Transverse colon (tissue), 4 donors: ENCODE data around the gene POLR1G.

Experiments
- CTCF ChIP-seq, 5 experiments: fragments of 200-600 bp in 3 of 5; fragments of 450-650 bp in 2 of 5; sonication (generic) in 3 of 5; IDR thresholded peaks; 1 replicate in 2 of 5; 2 replicates in 3 of 5; pipeline ENCODE4 v1.5.1; 2016 to 2017; ENCODE audit warnings: antibody characterized with exemption in 5 of 5, inconsistent platforms in 3 of 5, mild to moderate bottlenecking in 2 of 5, moderate library complexity in 1 of 5
- EP300 ChIP-seq: sonication (generic); formaldehyde crosslinking; IDR thresholded peaks from one replicate; pipeline ENCODE4 v1.6.1; 2017; ENCODE audit warnings: antibody characterized with exemption, low read depth
- POLR2A ChIP-seq: fragments of 450-650 bp; IDR thresholded peaks from one replicate; pipeline ENCODE4 v1.6.1; 2016; ENCODE audit warnings: antibody characterized with exemption, mild to moderate bottlenecking, moderate library complexity
- POLR2AphosphoS5 ChIP-seq, 3 donors: sonication (generic); formaldehyde crosslinking; IDR thresholded peaks; one replicate each; pipeline ENCODE4 v1.6.1; 2016; ENCODE audit warnings: antibody characterized with exemption in 3 of 3

GRCh38 chr19:45455707-45456499 lies 49.5 kb downstream of the POLR1G start:
- TF ChIP-seq CTCF (IDR thresholded peaks at IDR 0.05) (peak in 2 of 5 experiments; percentile 26 to 28), EP300 (peak; percentile 83), POLR2A (peak; percentile 52), POLR2AphosphoS5 (IDR thresholded peaks at IDR 0.05) (peak; percentile 72 to 85 (median 83))
